ENCODE measurements around the gene RXRG.

DNA sequence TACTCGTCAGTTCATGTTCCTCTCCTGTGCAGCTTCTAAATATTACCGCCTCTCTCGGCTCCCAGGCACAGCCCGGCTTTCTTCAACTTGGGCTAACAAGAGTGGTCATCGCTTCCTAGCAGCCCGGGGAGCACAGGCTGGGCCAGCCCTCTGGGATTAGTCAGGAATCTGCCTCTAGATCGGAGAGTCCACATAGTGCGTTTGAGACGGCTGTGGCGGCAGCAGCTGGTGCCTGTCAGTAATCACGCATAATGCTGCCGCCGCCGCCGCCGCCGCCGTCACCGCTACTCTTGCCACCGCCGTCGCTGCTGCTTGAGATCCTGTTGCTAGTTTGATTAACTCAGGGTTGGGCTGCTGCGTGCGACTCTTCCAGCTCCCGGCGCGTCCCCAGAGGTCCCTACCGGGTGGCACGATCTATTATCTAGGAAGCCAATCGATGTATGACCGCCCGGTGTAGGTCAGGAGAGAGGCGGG, at the start of gene RXRG:
- no peak for TF ChIP-seq EZH2 (IDR thresholded peaks at IDR 0.05; ENCODE audit: insufficient read depth, poor library complexity, severe bottlenecking)
- TF ChIP-seq EZH2phosphoT487 (IDR thresholded peaks at IDR 0.05; ENCODE audit: insufficient read depth, low read depth) = no peak

Measured in GM23248 (cell line).